ENCODE measurements around the gene VIPR2.

The VIPR2 gene

GRCh38 chr7:158979635-158980351 is 164.9 kb downstream of the VIPR2 start:
- no peak for FAIRE-seq

GRCh38 chr7:158979023-158979529 is 165.6 kb downstream of the VIPR2 start:
- no peak for FAIRE-seq
